Stimulated activated CD8-positive, alpha-beta memory T cell treated with anti-CD3 and anti-CD28 coated beads, Interleukin-12 subunit alpha, Interleukin-12 subunit beta, amount 100 ng/mL, for 1 hour (primary cell): Measurements from ENCODE around the gene SCAPER.

Source experiments
- DNase-seq: peaks from one replicate; pipeline ENCODE4 v3.0.0-alpha.2; 2020; ENCODE audit warnings: low read depth

Gene SCAPER

GRCh38 chr15:76359152-76359551 lies 546.0 kb downstream of the SCAPER start:
- DNase-seq = no peak

- no peak for DNase-seq
These were observed 546.7 kb downstream of the SCAPER start for GRCh38 chr15:76358453-76358852.

- no peak for DNase-seq
These were observed 550.2 kb downstream of the SCAPER start for GRCh38 chr15:76354823-76355440.

- DNase-seq = no peak
These were observed 551.2 kb downstream of the SCAPER start for GRCh38 chr15:76353903-76354302.

- no peak for DNase-seq
These were observed 552.0 kb downstream of the SCAPER start for GRCh38 chr15:76353023-76353577.

- no peak for DNase-seq
These were observed 555.7 kb downstream of the SCAPER start for GRCh38 chr15:76349301-76350070.

- DNase-seq = no peak
These were observed 557.6 kb downstream of the SCAPER start for GRCh38 chr15:76347482-76348055.

- DNase-seq = no peak
These were observed 558.3 kb downstream of the SCAPER start for GRCh38 chr15:76346669-76347481.

GRCh38 chr15:76345880-76346668 lies 559.1 kb downstream of the SCAPER start:
- DNase-seq = no peak

GRCh38 chr15:76345583-76345879 lies 559.6 kb downstream of the SCAPER start:
- no peak for DNase-seq

- DNase-seq = no peak
These were observed 560.1 kb downstream of the SCAPER start for GRCh38 chr15:76344893-76345582.

GRCh38 chr15:76343313-76343996 lies 561.7 kb downstream of the SCAPER start:
- DNase-seq = no peak

GRCh38 chr15:76342382-76343201 lies 562.5 kb downstream of the SCAPER start:
- DNase-seq = no peak

- DNase-seq = no peak
These were observed 563.1 kb downstream of the SCAPER start for GRCh38 chr15:76342058-76342381.

- no peak for DNase-seq
These were observed 563.6 kb downstream of the SCAPER start for GRCh38 chr15:76341366-76342057.

- DNase-seq = no peak
These were observed 564.3 kb downstream of the SCAPER start for GRCh38 chr15:76340803-76341365.

- DNase-seq = no peak
These were observed 564.8 kb downstream of the SCAPER start for GRCh38 chr15:76340198-76340802.
